HepG2 (cell line): ENCODE data around the gene HABP4. TPM values are rescaled to one million over a fixed set of nuclear protein-coding genes. Genes with fewer than 3 reads are reported as not detected.

ENCODE experiments used
- AGO2 ChIP-seq: fragments of 200-400 bp; formaldehyde crosslinking; optimal IDR thresholded peaks from 2 replicates; pipeline ENCODE3; 2017; ENCODE audit warnings: mild to moderate bottlenecking, low read depth, low read length, moderate library complexity
- ASH2L ChIP-seq: fragments of 300-600, 200-600 bp; sonication (generic); IDR thresholded peaks from 2 replicates; pipeline ENCODE4 v1.7.0; 2017; ENCODE audit warnings: low read depth, mild to moderate bottlenecking, moderate library complexity, mixed read lengths, low read length; ENCODE audit not compliant: insufficient read length
- GTF3A ChIP-seq: sonication (generic); formaldehyde crosslinking; conservative IDR thresholded peaks from 2 replicates; pipeline ENCODE4 v1.4.0; 2020; ENCODE audit warnings: mild to moderate bottlenecking, missing genetic modification reagents
- HCFC1 ChIP-seq: fragments of 150-350 bp; IDR thresholded peaks from 2 replicates; pipeline ENCODE4 v1.6.1; 2014; ENCODE audit warnings: low read depth, low read length
- HHEX ChIP-seq: IDR thresholded peaks from 2 replicates; pipeline ENCODE4 v1.6.1; 2016; ENCODE audit warnings: control low read depth
- JARID2 ChIP-seq: sonication (generic); formaldehyde crosslinking; IDR thresholded peaks from 2 replicates; pipeline ENCODE4 v1.8.1; 2023; ENCODE audit warnings: missing genetic modification reagents, inconsistent platforms; ENCODE audit not compliant: insufficient replicate concordance
- KDM1A ChIP-seq: IDR thresholded peaks from 2 replicates; pipeline ENCODE4 v1.6.1; 2016; ENCODE audit warnings: missing compliant biosample characterization
- KDM4B ChIP-seq: sonication (generic); formaldehyde crosslinking; IDR thresholded peaks from 2 replicates; pipeline ENCODE4 v1.4.0; 2020; ENCODE audit warnings: missing genetic modification reagents
- KDM5B ChIP-seq: sonication (generic); formaldehyde crosslinking; IDR thresholded peaks from 2 replicates; pipeline ENCODE4 v1.4.0; 2020; ENCODE audit warnings: missing genetic modification reagents, mild to moderate bottlenecking, borderline replicate concordance
- MAFF ChIP-seq: IDR thresholded peaks from 2 replicates; pipeline ENCODE4 v1.6.1; 2011; ENCODE audit warnings: low read depth, low read length, improper control_type of control experiment
- PAWR ChIP-seq: sonication (generic); formaldehyde crosslinking; IDR thresholded peaks from 2 replicates; pipeline ENCODE4 v1.4.0; 2020; ENCODE audit warnings: missing genetic modification reagents, mild to moderate bottlenecking, borderline replicate concordance
- POLR2AphosphoS2 ChIP-seq: IDR thresholded peaks from 2 replicates; pipeline ENCODE4 v1.6.1; 2011; ENCODE audit warnings: low read depth, low read length, improper control_type of control experiment
- STAT5B ChIP-seq: sonication (generic); formaldehyde crosslinking; IDR thresholded peaks from 2 replicates; pipeline ENCODE4 v1.4.0; 2020; ENCODE audit warnings: missing genetic modification reagents
- THRA ChIP-seq: sonication (generic); formaldehyde crosslinking; IDR thresholded peaks from 2 replicates; pipeline ENCODE4 v1.4.0; 2020; ENCODE audit warnings: missing genetic modification reagents, borderline replicate concordance
- ZNF235 ChIP-seq: sonication (generic); formaldehyde crosslinking; IDR thresholded peaks from 2 replicates; pipeline ENCODE4 v1.8.1; 2023; ENCODE audit warnings: mild to moderate bottlenecking, missing genetic modification reagents, borderline replicate concordance
- polyA plus RNA-seq, 8 experiments: library from polyadenylated mRNA; depleted of rRNA in 3 of 8; stranded (reverse) in 7 of 8; unstranded in 1 of 8; fragments of >200 nt; fragmentation: Illumina TruSeq in 4 of 8; extraction: Trizol in 4 of 8; gene quantifications; 2 replicates each; pipeline versions ENCODE4 v1.2.1 to v1.2.3, GENCODE V29; 2011 to 2016; ENCODE audit warnings: low read depth in 4 of 8, missing spikeins in 1 of 8, mixed read lengths in 1 of 8; ENCODE audit not compliant: insufficient read depth in 1 of 8
- total RNA-seq, 5 experiments: library from RNA; depleted of rRNA; stranded (reverse); fragments of >200 nt; fragmentation: Illumina TruSeq; extraction: Trizol; gene quantifications; 2 replicates each; pipeline ENCODE4 v1.2.3, GENCODE V29; 2016; ENCODE audit warnings: low read depth in 1 of 5
- TF ChIP-seq, protein P1 (sequence below): sonication (generic); formaldehyde crosslinking; IDR thresholded peaks from 2 replicates; pipeline ENCODE4 v1.4.0; 2020; ENCODE audit warnings: missing genetic modification reagents
- TF ChIP-seq, protein P2 (sequence below): IDR thresholded peaks from 2 replicates; pipeline ENCODE4 v1.6.1; 2012; ENCODE audit warnings: inconsistent platforms
- TF ChIP-seq, protein P3 (sequence below): sonication (generic); formaldehyde crosslinking; IDR thresholded peaks from 2 replicates; pipeline ENCODE4 v1.5.0; 2020; ENCODE audit warnings: missing genetic modification reagents
- TF ChIP-seq, protein P4 (sequence below), 2 experiments: sonication (generic) in 1 of 2; formaldehyde crosslinking in 1 of 2; IDR thresholded peaks; 2 replicates each; pipeline versions ENCODE4 v1.4.0 to v1.6.1; 2018 to 2020; ENCODE audit warnings: missing genetic modification reagents in 2 of 2, borderline replicate concordance in 1 of 2, low read depth in 1 of 2, mild to moderate bottlenecking in 1 of 2, missing biosample characterization in 1 of 2

The HABP4 gene
- total and polyA plus RNA-seq, 2 of the 13 experiments (the other 11 are each of a cell fraction or from before 2014, with no cell fraction given) = 14.3 to 26.6 TPM

DNA sequence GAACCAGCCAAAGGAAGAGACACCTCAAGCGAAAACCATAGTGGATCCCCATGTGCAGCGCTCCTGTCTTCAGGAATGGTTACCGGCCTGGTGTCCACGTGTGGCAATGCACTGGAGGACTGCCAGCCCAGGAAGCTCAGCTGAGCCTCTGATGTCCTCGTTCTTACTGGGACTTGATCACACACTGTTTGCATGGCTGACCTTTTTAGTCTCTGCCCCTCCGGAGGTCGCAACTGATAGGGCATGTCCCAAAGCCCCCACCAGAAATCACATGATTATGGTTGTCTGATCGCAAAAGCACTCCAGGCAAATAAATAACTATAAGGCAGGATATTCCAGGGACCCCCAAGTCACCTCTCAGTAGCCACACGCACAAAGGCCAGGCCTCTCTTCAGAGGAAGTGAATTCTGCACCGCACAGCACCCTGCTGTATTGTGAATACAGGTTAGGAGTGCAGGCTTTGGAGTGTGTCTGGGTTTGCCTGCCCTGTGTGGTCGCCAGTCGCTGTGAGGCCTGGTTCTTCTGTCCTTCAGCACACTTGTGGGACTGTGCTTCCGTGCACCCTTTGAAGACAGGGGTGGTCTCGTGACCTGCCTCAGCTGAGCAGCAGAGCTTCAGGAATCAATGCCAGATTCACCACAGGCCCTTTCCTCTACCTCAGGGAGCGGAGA, 13.4 kb upstream of the HABP4 start (continued):
- TF ChIP-seq THRA (0 out of 2 replicates have a peak, but pooled peaks have one; percentile 15), ZNF235 (no peak), KDM1A (CRISPR knock-in tag) (no peak), AGO2 (no peak), GTF3A (CRISPR knock-in tag) (no peak), KDM5B (peak; percentile 83; the same call in 1 of the 2 replicates), MAFF (0 out of 2 replicates have a peak, but pooled peaks have one; percentile 1), STAT5B (0 out of 2 replicates have a peak, but pooled peaks have one; percentile 32), HCFC1 (no peak), PAWR (CRISPR knock-in tag) (0 out of 2 replicates have a peak, but pooled peaks have one; percentile 50), HHEX (no peak), ASH2L (peak; percentile 68), JARID2 (CRISPR knock-in tag) (no peak), POLR2AphosphoS2 (no peak), KDM4B (CRISPR knock-in tag) (0 out of 2 replicates have a peak, but pooled peaks have one; percentile 56)
- TF ChIP-seq, protein P1, sequence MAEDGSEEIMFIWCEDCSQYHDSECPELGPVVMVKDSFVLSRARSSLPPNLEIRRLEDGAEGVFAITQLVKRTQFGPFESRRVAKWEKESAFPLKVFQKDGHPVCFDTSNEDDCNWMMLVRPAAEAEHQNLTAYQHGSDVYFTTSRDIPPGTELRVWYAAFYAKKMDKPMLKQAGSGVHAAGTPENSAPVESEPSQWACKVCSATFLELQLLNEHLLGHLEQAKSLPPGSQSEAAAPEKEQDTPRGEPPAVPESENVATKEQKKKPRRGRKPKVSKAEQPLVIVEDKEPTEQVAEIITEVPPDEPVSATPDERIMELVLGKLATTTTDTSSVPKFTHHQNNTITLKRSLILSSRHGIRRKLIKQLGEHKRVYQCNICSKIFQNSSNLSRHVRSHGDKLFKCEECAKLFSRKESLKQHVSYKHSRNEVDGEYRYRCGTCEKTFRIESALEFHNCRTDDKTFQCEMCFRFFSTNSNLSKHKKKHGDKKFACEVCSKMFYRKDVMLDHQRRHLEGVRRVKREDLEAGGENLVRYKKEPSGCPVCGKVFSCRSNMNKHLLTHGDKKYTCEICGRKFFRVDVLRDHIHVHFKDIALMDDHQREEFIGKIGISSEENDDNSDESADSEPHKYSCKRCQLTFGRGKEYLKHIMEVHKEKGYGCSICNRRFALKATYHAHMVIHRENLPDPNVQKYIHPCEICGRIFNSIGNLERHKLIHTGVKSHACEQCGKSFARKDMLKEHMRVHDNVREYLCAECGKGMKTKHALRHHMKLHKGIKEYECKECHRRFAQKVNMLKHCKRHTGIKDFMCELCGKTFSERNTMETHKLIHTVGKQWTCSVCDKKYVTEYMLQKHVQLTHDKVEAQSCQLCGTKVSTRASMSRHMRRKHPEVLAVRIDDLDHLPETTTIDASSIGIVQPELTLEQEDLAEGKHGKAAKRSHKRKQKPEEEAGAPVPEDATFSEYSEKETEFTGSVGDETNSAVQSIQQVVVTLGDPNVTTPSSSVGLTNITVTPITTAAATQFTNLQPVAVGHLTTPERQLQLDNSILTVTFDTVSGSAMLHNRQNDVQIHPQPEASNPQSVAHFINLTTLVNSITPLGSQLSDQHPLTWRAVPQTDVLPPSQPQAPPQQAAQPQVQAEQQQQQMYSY (CRISPR knock-in tag) = 0 out of 2 replicates have a peak, but pooled peaks have one; percentile 46
- TF ChIP-seq, protein P2, sequence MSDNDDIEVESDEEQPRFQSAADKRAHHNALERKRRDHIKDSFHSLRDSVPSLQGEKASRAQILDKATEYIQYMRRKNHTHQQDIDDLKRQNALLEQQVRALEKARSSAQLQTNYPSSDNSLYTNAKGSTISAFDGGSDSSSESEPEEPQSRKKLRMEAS = peak; percentile 98
- TF ChIP-seq, protein P3, sequence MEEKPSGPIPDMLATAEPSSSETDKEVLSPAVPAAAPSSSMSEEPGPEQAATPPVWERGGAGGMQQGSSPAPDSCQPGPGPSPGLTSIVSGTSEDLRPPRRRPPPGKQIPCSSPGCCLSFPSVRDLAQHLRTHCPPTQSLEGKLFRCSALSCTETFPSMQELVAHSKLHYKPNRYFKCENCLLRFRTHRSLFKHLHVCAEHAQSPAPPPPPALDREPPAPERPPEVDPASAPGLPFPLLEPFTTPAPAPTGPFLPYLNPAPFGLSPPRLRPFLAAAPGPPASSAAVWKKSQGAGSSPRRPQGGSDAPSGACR (CRISPR knock-in tag) = no peak
- TF ChIP-seq, protein P4, sequence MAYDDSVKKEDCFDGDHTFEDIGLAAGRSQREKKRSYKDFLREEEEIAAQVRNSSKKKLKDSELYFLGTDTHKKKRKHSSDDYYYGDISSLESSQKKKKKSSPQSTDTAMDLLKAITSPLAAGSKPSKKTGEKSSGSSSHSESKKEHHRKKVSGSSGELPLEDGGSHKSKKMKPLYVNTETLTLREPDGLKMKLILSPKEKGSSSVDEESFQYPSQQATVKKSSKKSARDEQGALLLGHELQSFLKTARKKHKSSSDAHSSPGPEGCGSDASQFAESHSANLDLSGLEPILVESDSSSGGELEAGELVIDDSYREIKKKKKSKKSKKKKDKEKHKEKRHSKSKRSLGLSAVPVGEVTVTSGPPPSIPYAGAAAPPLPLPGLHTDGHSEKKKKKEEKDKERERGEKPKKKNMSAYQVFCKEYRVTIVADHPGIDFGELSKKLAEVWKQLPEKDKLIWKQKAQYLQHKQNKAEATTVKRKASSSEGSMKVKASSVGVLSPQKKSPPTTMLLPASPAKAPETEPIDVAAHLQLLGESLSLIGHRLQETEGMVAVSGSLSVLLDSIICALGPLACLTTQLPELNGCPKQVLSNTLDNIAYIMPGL (CRISPR knock-in tag; IDR thresholded peaks at IDR 0.05; ENCODE audit: borderline replicate concordance in 1 of 2, low read depth in 1 of 2) = peak; percentile 50 to 80; a peak in 3 of 4 replicates
